Astrocyte (in vitro differentiated cells and primary cell): ENCODE results near the gene RGL2.

Experiments
- CTCF ChIP-seq: IDR thresholded peaks from 2 replicates; pipeline ENCODE4 v1.5.1; 2011; ENCODE audit warnings: low read depth, mild to moderate bottlenecking, inconsistent platforms, low read length, moderate library complexity; ENCODE audit not compliant: insufficient read depth
- EZH2 ChIP-seq: IDR thresholded peaks from 2 replicates; pipeline ENCODE4 v1.6.1; 2012; ENCODE audit warnings: mild to moderate bottlenecking, low read length, inconsistent platforms; ENCODE audit not compliant: insufficient read depth

- TF ChIP-seq CTCF (no peak), EZH2 (no peak)
Measured at GRCh38 chr6:33276581-33276863, 22.2 kb downstream of the RGL2 start.
